B cell (primary cell): ENCODE data around the gene KLF7.
"Not testable (repeated sequence)": the region's sequence is repeated elsewhere in the genome, so short reads cannot be mapped to it uniquely, and the experiment has no call there.

Experiments used
- CTCF ChIP-seq: fragments of 200-600 bp; IDR thresholded peaks from one replicate; pipeline ENCODE4 v1.8.0; 2022; ENCODE audit warnings: antibody characterized with exemption, mild to moderate bottlenecking
- EZH2 ChIP-seq: IDR thresholded peaks from 2 replicates; pipeline ENCODE4 v1.6.1; 2012; ENCODE audit warnings: borderline replicate concordance, low read depth, mild to moderate bottlenecking, moderate library complexity, low read length; ENCODE audit not compliant: insufficient read depth, poor library complexity, severe bottlenecking

- not testable (repeated sequence) for TF ChIP-seq CTCF, EZH2
These were observed 128.7 kb downstream of the KLF7 start for GRCh38 chr2:207037023-207037422.
